HUES6 (cell line): ENCODE data around the gene MUC5B.
"Not testable (repeated sequence)": the region's sequence is repeated elsewhere in the genome, so short reads cannot be mapped to it uniquely, and the experiment has no call there.

ENCODE experiments used
- H3K27ac ChIP-seq: 2 replicates; pipeline ENCODE4 v1.7.0; 2013; ENCODE audit warnings: low read depth, mild to moderate bottlenecking, low read length, inconsistent platforms
- H3K27me3 ChIP-seq: 2 replicates; pipeline ENCODE4 v1.6.1; 2013; ENCODE audit warnings: low read length; ENCODE audit not compliant: control insufficient read depth, insufficient read depth
- H3K36me3 ChIP-seq: 2 replicates; pipeline ENCODE4 v1.6.1; 2013; ENCODE audit warnings: low read length; ENCODE audit not compliant: control insufficient read depth, insufficient read depth
- H3K4me1 ChIP-seq: 2 replicates; pipeline ENCODE4 v1.6.1; 2013; ENCODE audit warnings: low read length; ENCODE audit not compliant: control insufficient read depth, insufficient read depth
- H3K4me3 ChIP-seq: 2 replicates; pipeline ENCODE4 v1.5.1; 2013; ENCODE audit warnings: low read depth, low read length
- H3K9ac ChIP-seq: one replicate; pipeline ENCODE4 v1.6.1; 2013; ENCODE audit warnings: mild to moderate bottlenecking, low read length
- H3K9me3 ChIP-seq: 2 replicates; pipeline ENCODE4 v1.6.1; 2013; ENCODE audit warnings: low read depth, low read length; ENCODE audit not compliant: control insufficient read depth, insufficient read depth

The MUC5B gene

GRCh38 chr11:1222491-1223345 lies at the start of gene MUC5B:
TSS of gene MUC5B (plus strand) at chr11:1223066. CDS start at chr11:1223124, 58 bp downstream.
- H3K4me1 ChIP-seq = peaks cover 12% of the 10 kb centered on the region
- H3K9me3 ChIP-seq = no peaks in the 10 kb centered on the region
- H3K27ac ChIP-seq = no peak within 1 kb of the TSS
- no peaks in the 10 kb centered on the region for H3K27me3 ChIP-seq
- no peak within 1 kb of the TSS for H3K4me3 ChIP-seq
- H3K9ac ChIP-seq = no peak within 1 kb of the TSS
- no peaks in the 10 kb centered on the region for H3K36me3 ChIP-seq

- not testable (repeated sequence) for H3K4me1 ChIP-seq, H3K9me3 ChIP-seq, H3K9ac ChIP-seq, H3K27me3 ChIP-seq, H3K36me3 ChIP-seq, H3K4me3 ChIP-seq, H3K27ac ChIP-seq
These were observed 49.5 kb upstream of the MUC5B start for GRCh38 chr11:1173396-1173795.

GRCh38 chr11:1174441-1175370 lies 48.2 kb upstream of the MUC5B start:
- Histone ChIP-seq H3K4me3 (no peak overlapping the region), H3K27me3 (no peaks in the 10 kb centered on the region), H3K27ac (no peak overlapping the region)

DNA sequence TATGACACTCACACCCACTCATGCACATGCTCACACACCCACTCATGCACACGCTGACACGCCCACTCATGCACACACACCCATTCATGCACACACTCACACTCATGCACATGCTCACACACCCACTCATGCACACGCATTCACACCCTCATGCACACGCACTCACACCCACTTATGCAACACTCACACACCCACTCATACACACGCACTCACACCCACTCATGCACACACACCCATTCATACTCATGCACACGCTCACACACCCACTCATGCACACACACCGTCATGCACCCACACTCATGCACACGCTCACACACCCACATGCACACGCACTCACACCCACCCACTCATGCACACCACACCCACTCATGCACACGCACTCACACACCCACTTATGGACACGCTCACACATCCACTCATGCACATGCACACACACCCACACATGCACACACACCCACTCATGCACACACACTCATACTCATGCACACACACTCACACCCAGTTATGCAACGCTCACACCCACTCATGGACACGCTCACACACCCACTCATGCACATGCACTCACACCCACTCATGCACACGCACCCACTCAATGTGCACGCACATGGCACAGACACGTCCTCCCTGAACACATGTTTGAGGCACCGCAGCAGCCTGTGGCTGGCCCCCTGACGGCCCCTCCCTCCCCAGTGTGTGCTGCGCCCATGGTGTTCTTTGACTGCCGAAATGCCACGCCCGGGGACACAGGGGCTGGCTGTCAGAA lies 47.2 kb upstream of the MUC5B start:
- peaks cover 2% of the 10 kb centered on the region; the same call in 1 of the 2 replicates for H3K9me3 ChIP-seq

More at GRCh38 chr11:1174441-1175370, 48.2 kb upstream of the MUC5B start:
- Histone ChIP-seq H3K4me1 (no peaks in the 10 kb centered on the region), H3K9me3 (peaks cover 4% of the 10 kb centered on the region; the same call in 1 of the 2 replicates), H3K9ac (no peak overlapping the region), H3K36me3 (no peaks in the 10 kb centered on the region)

GRCh38 chr11:1176224-1177019 lies 46.4 kb upstream of the MUC5B start:
- Histone ChIP-seq H3K4me3 (no peak overlapping the region), H3K36me3 (no peaks in the 10 kb centered on the region), H3K27ac (no peak overlapping the region), H3K27me3 (no peaks in the 10 kb centered on the region), H3K4me1 (no peaks in the 10 kb centered on the region), H3K9me3 (no peaks in the 10 kb centered on the region), H3K9ac (no peak overlapping the region)

More for the DNA sequence above, 47.2 kb upstream of the MUC5B start:
- Histone ChIP-seq H3K36me3 (no peaks in the 10 kb centered on the region), H3K9ac (no peak overlapping the region), H3K4me3 (no peak overlapping the region), H3K4me1 (no peaks in the 10 kb centered on the region), H3K27ac (no peak overlapping the region), H3K27me3 (no peaks in the 10 kb centered on the region)

DNA sequence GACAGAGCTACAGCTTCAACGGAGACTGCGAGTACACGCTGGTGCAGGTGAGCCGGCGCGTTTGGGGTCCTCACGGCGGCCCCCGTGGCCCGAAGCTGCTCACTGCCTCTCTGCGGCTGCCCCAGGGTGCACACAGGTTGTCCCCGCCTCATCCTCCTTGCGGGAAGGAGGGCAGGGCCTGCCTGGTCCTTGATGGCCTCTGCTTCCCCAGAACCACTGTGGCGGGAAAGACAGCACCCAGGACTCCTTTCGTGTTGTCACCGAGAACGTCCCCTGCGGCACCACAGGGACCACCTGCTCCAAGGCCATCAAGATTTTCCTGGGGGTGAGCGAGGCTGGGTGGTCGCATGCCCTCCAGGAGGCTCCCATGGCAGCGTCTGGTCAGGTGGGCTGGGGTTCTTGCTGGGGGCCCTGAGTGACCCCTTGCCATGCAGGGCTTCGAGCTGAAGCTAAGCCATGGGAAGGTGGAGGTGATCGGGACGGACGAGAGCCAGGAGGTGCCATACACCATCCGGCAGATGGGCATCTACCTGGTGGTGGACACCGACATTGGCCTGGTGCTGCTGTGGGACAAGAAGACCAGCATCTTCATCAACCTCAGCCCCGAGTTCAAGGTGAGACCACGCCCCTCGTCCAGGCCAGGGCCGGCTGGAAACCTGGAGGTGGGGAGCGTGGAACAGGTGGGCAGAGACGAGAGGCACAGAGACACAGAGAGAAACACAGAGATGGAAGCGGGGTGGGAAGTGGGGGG lies 45.7 kb upstream of the MUC5B start:
- Histone ChIP-seq H3K27me3 (no peaks in the 10 kb centered on the region), H3K9me3 (no peaks in the 10 kb centered on the region), H3K4me3 (no peak overlapping the region)

GRCh38 chr11:1177771-1178090 lies 45.1 kb upstream of the MUC5B start:
- Histone ChIP-seq H3K36me3 (no peaks in the 10 kb centered on the region), H3K9ac (no peak overlapping the region), H3K9me3 (no peaks in the 10 kb centered on the region), H3K4me3 (no peak overlapping the region), H3K4me1 (no peaks in the 10 kb centered on the region), H3K27ac (no peak overlapping the region), H3K27me3 (no peaks in the 10 kb centered on the region)

More for the DNA sequence above, 45.7 kb upstream of the MUC5B start:
- Histone ChIP-seq H3K27ac (no peak overlapping the region), H3K9ac (no peak overlapping the region), H3K4me1 (no peaks in the 10 kb centered on the region), H3K36me3 (no peaks in the 10 kb centered on the region)

- H3K27me3 ChIP-seq = no peaks in the 10 kb centered on the region
- no peak overlapping the region for H3K27ac ChIP-seq
- no peaks in the 10 kb centered on the region for H3K9me3 ChIP-seq
- H3K4me1 ChIP-seq = no peaks in the 10 kb centered on the region
- H3K4me3 ChIP-seq = no peak overlapping the region
- no peak overlapping the region for H3K9ac ChIP-seq
- H3K36me3 ChIP-seq = no peaks in the 10 kb centered on the region
These were observed 44.5 kb upstream of the MUC5B start for GRCh38 chr11:1178201-1178885.

DNA sequence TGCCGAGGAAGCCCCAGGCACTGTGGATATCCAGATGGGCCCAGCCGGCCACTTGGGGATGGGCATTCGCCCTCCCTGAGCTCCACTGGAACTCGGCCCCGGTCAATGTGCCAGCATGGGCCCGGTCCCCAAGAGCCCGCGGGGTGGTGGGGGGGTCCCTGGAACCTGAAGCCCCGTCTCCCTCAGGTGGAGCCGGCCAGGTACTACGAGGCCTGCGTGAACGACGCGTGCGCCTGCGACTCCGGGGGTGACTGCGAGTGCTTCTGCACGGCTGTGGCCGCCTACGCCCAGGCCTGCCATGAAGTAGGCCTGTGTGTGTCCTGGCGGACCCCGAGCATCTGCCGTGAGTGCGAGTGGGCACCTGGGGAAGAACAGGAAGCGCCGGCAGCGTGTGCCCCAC lies 44.0 kb upstream of the MUC5B start:
- no peak overlapping the region for H3K9ac ChIP-seq
- no peaks in the 10 kb centered on the region for H3K4me1 ChIP-seq
- no peak overlapping the region for H3K4me3 ChIP-seq
- H3K36me3 ChIP-seq = no peaks in the 10 kb centered on the region
- H3K27ac ChIP-seq = no peak overlapping the region
- H3K27me3 ChIP-seq = no peaks in the 10 kb centered on the region
- no peaks in the 10 kb centered on the region for H3K9me3 ChIP-seq
